Prostate gland (tissue), 2 donors: ENCODE measurements around the gene PERCC1.

Experiments
- POLR2A ChIP-seq: fragments of 450-650 bp; IDR thresholded peaks from one replicate; pipeline ENCODE4 v1.6.1; 2016; ENCODE audit warnings: antibody characterized with exemption, mild to moderate bottlenecking
- POLR2AphosphoS5 ChIP-seq: sonication (generic); formaldehyde crosslinking; IDR thresholded peaks from one replicate; pipeline ENCODE4 v1.6.1; 2017; ENCODE audit warnings: antibody characterized with exemption
- TF ChIP-seq, protein P1 (sequence below), 4 experiments: fragments of 200-600 bp in 2 of 4; fragments of 450-650 bp in 2 of 4; sonication (generic) in 2 of 4; IDR thresholded peaks; 1 replicate in 3 of 4; 2 replicates in 1 of 4; pipeline ENCODE4 v1.5.1; 2016 to 2019; ENCODE audit warnings: antibody characterized with exemption in 4 of 4, mild to moderate bottlenecking in 2 of 4, moderate library complexity in 2 of 4

DNA sequence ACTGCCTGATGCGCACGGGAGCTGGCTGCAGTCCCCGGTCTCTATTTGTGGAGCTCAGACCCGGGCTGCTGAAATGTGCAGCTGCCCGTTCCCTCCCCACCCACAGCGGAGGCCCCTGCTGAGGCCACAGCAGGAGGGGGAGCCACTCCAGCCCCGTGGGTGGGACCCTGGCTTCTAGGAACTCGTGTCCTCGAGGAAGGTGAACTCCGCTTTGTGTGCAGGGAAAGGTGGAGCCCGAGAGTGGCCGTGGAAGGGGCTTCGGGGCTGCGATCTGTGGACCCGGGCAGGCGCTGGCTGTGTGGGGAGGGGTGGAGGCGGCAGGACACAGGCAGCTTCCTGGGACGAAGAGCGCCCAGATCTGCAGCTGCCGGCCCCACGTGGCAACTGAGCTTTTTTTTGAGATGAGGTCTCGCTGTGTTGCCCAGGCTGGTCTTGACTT is 10.5 kb downstream of the PERCC1 start:
- TF ChIP-seq, protein P1, sequence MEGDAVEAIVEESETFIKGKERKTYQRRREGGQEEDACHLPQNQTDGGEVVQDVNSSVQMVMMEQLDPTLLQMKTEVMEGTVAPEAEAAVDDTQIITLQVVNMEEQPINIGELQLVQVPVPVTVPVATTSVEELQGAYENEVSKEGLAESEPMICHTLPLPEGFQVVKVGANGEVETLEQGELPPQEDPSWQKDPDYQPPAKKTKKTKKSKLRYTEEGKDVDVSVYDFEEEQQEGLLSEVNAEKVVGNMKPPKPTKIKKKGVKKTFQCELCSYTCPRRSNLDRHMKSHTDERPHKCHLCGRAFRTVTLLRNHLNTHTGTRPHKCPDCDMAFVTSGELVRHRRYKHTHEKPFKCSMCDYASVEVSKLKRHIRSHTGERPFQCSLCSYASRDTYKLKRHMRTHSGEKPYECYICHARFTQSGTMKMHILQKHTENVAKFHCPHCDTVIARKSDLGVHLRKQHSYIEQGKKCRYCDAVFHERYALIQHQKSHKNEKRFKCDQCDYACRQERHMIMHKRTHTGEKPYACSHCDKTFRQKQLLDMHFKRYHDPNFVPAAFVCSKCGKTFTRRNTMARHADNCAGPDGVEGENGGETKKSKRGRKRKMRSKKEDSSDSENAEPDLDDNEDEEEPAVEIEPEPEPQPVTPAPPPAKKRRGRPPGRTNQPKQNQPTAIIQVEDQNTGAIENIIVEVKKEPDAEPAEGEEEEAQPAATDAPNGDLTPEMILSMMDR (IDR thresholded peaks at IDR 0.05), result no peak
- TF ChIP-seq POLR2A (no peak), POLR2AphosphoS5 (no peak)
